GM06990 (cell line): Measurements from ENCODE around the gene DPM2.
A peak's percentile ranks its signal among the peaks of the same experiment; 100 is the strongest.

Source experiments
- DNase-seq: peaks from one replicate; pipeline ENCODE4 v3.0.0-alpha.2; 2011; ENCODE audit not compliant: insufficient read length; ENCODE audit errors: extremely low read depth
- H3K27me3 ChIP-seq: replicated peaks from 2 replicates; pipeline ENCODE4 v1.6.0; 2011; ENCODE audit warnings: low read length; ENCODE audit not compliant: control insufficient read depth, insufficient read depth
- H3K36me3 ChIP-seq: 2 replicates; pipeline ENCODE4 v1.5.1; 2011; ENCODE audit warnings: low read length; ENCODE audit not compliant: control insufficient read depth, insufficient read depth
- H3K4me3 ChIP-seq: replicated peaks from 2 replicates; pipeline ENCODE4 v1.5.1; 2011; ENCODE audit warnings: low read depth, mild to moderate bottlenecking, control low read depth, low read length
- TF ChIP-seq, protein P1 (sequence below): IDR thresholded peaks from 2 replicates; pipeline ENCODE4 v1.5.1; 2011; ENCODE audit warnings: low read length, control low read depth, mild to moderate bottlenecking, inconsistent platforms; ENCODE audit not compliant: insufficient read depth, poor library complexity, severe bottlenecking

DPM2 gene

DNA sequence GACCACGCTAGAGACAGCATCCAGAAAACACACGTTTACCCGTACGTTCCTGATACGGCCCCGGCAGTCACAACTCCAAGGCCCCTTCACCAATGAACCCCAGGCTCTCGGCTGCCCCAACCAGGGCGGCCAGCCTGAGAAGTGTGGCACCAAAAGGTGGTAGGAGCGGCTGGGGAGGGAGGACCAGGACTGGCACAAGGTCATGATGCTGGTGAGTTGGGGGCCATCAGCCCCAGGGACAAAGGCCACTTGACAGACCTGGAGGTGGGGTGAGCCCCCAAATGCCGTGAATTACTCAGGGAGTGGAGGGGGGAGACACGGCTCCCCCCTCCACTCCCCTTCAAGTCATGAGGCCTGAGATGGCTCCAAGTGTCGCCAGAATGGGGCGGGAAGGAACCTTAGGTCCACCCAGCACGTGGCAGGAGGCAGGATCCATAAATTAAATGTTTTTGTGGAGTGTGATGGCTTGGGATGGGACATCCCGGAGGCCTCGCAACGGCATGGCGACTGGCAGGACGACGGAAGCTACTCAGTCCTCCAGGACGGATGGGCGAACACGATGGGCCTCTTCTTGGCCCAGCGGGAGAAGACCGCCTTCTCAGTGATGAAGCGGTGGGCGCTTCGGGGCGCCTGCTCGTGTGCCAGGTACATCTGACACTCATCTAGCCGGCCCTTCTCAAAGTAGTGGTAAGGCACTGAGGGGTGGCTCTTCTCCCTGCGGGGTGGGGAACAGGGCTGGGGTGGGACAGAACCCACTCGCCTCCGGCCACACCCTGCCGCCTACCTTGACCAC is 29.6 kb downstream of the DPM2 start:
- peak; percentile 6 for DNase-seq
- TF ChIP-seq, protein P1, sequence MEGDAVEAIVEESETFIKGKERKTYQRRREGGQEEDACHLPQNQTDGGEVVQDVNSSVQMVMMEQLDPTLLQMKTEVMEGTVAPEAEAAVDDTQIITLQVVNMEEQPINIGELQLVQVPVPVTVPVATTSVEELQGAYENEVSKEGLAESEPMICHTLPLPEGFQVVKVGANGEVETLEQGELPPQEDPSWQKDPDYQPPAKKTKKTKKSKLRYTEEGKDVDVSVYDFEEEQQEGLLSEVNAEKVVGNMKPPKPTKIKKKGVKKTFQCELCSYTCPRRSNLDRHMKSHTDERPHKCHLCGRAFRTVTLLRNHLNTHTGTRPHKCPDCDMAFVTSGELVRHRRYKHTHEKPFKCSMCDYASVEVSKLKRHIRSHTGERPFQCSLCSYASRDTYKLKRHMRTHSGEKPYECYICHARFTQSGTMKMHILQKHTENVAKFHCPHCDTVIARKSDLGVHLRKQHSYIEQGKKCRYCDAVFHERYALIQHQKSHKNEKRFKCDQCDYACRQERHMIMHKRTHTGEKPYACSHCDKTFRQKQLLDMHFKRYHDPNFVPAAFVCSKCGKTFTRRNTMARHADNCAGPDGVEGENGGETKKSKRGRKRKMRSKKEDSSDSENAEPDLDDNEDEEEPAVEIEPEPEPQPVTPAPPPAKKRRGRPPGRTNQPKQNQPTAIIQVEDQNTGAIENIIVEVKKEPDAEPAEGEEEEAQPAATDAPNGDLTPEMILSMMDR: no peak
- H3K36me3 ChIP-seq: peaks cover 30% of the 10 kb centered on the region
- no peak overlapping the region for H3K4me3 ChIP-seq
- no peaks in the 10 kb centered on the region for H3K27me3 ChIP-seq

- Histone ChIP-seq H3K27me3 (no peaks in the 10 kb centered on the region), H3K4me3 (no peak overlapping the region), H3K36me3 (peaks cover 18% of the 10 kb centered on the region)
- DNase-seq: peak; percentile 71
- TF ChIP-seq, protein P1: no peak
Measured at GRCh38 chr9:127905788-127906191, 31.9 kb downstream of the DPM2 start.

DNA sequence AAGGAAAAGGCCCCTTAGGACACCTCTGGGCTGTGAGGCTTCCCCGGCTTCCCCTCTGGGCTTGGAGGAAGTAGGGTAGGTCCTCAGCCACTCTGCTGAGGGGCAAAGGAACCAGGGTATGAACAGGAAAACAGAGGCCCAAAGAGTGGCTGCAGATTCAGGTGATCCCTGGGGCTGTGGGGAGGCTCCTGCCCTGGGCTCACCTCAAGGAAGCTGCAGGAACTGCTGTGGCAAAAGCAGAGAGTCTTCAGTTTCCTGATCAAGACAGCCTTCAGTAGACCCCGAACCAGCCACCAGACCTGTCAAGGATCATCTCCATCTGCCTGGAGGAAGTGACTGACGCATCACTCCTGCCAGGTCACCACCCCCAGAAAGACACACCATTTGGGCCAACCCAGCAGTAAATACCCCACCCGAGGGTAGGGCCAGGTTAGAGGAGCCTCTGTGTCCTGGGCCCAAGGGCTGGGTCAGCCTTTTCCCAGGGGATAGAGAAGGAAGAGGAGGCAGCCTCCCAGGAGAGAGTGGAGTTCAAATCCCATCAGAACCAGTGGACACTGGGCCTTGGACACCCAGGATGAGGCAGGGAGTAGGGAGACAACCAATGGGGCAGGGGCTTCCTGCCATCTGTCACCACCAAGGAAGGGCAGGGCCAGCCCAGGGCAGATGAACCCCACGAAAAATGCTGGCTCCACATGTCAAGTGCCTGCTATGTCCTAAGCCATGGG is 32.5 kb downstream of the DPM2 start:
- DNase-seq: peak; percentile 64
- Histone ChIP-seq H3K36me3 (peaks cover 13% of the 10 kb centered on the region), H3K27me3 (no peaks in the 10 kb centered on the region), H3K4me3 (peak overlapping the region; percentile 48)
- TF ChIP-seq, protein P1: no peak

DNA sequence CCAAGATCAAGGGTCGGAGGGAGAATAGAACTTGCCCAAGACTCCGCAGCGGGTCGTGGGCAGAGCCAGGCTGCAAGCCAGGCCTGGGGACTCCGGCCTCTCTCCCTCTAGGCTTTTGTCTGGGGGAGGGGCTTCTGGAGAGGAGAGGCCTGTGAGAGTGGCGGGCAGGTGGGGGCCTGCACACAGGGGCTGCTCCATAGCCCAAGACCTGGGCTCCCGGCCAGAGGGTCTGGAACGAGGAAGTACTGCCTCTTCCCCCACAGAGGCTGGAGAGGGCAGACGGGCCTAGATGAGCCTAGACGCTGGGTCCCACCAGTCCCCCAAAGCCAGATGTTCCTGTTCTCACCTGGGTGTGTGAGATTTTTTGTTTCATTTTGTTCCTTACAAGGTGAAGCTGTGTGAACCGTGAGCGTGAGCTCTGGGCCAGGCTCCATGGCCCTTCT is 33.1 kb downstream of the DPM2 start:
- H3K36me3 ChIP-seq: peaks cover 7% of the 10 kb centered on the region
- H3K27me3 ChIP-seq: no peaks in the 10 kb centered on the region
- TF ChIP-seq, protein P1: no peak
- DNase-seq: no peak
- H3K4me3 ChIP-seq: peak overlapping the region; percentile 48

DNA sequence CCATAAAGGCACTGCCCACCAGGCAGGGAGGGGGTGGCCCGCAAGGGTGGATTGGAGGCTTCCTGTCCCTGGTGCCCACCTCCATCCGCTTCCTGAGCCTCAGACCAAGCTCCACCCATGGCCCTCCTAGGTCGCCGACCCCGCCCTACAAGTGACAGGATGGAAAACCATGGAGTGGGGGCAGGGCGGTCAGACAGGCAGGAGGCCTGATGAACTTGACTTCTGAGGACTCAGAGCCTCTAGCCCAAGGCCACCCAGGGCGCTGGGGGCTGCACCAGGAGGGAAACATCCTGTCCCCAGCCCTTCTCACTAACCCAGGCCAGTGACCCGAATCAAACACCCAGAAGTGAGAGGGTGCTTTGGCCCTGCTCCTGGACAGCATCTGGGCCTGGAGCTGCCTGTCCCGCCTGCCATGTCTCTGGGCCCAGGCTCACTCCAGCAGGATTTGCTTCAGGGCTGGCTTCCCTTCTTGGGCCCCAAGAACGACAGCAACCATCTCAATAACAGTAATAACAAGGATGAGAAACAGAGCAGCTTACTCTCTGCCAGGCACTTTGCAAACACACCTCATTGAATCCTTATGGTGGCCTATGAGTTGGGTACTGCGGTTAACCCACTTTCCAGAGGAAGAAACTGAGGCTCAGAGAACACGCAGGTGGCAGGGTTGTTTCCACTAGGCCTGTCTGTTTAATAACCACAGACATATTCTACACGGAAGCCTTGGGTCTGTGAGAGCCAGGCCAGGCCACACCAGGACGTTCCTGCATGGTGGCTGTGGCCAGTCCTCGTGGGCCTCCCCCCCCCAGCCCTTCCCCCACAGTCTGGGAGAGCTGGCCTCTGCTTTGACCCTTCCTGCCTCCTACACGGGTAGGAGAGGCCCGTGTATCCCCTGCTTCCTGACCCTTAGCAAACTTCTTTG is 33.8 kb downstream of the DPM2 start:
- peak; percentile 82 for DNase-seq
- Histone ChIP-seq H3K4me3 (peak overlapping the region; percentile 48), H3K36me3 (peaks cover 7% of the 10 kb centered on the region), H3K27me3 (no peaks in the 10 kb centered on the region)
- TF ChIP-seq, protein P1: no peak
